ENCODE results near the gene TNFRSF1A. TPM values are rescaled to one million over a fixed set of nuclear protein-coding genes. Genes with fewer than 3 reads are reported as not detected.

The TNFRSF1A gene
- total and polyA plus RNA-seq, 9 of the 15 experiments (the other 6 are each of a cell fraction or from before 2014, with no cell fraction given), result 0.76 to 43.5 (median 30.0) TPM

GRCh38 chr12:6383572-6384498 is 42.0 kb upstream of the TNFRSF1A start, which contains the start of gene LTBR (continued):
- TF ChIP-seq HDAC8 (tag; IDR thresholded peaks at IDR 0.05) (0 out of 2 replicates have a peak, but pooled peaks have one; percentile 20), ERF (CRISPR knock-in tag; IDR thresholded peaks at IDR 0.05) (no peak), HINFP (tag; conservative IDR thresholded peaks at IDR 0.05; ENCODE audit: low read depth) (no peak), FOXP1 (CRISPR knock-in tag; IDR thresholded peaks at IDR 0.05) (peak; percentile 85), CEBPB (tag; IDR thresholded peaks at IDR 0.05) (peak; percentile 98), ETS2 (tag; IDR thresholded peaks at IDR 0.05; ENCODE audit: borderline replicate concordance, poor library complexity, severe bottlenecking) (no peak), ZSCAN32 (CRISPR knock-in tag; IDR thresholded peaks at IDR 0.05) (no peak), MIER1 (IDR thresholded peaks at IDR 0.05; ENCODE audit: low read depth) (no peak), MTA3 (IDR thresholded peaks at IDR 0.05; ENCODE audit: borderline replicate concordance) (peak; percentile 72; the same call in 1 of the 2 replicates), TOE1 (IDR thresholded peaks at IDR 0.05; ENCODE audit: borderline replicate concordance) (peak; percentile 76; the same call in 1 of the 2 replicates), TOE1 (CRISPR knock-in tag; IDR thresholded peaks at IDR 0.05; ENCODE audit: borderline replicate concordance, low read depth) (no peak), ZMIZ1 (IDR thresholded peaks at IDR 0.05; ENCODE audit: low read depth in 2 of 2, low read length in 2 of 2) (no peak), MEF2A (IDR thresholded peaks at IDR 0.05; ENCODE audit: control insufficient read depth, low read depth, low read length) (no peak), ZNF583 (CRISPR knock-in tag; IDR thresholded peaks at IDR 0.05) (no peak), ZNF140 (CRISPR knock-in tag; IDR thresholded peaks at IDR 0.05) (no peak), EWSR1 (IDR thresholded peaks at IDR 0.05; ENCODE audit: borderline replicate concordance, low read depth, partially characterized antibody) (no peak), ZNF354B (CRISPR knock-in tag; IDR thresholded peaks at IDR 0.05) (no peak), CXXC5 (CRISPR knock-in tag; IDR thresholded peaks at IDR 0.05) (peak; percentile 87), ZNF707 (CRISPR knock-in tag; conservative IDR thresholded peaks at IDR 0.05) (no peak)
- TF ChIP-seq, protein P1, sequence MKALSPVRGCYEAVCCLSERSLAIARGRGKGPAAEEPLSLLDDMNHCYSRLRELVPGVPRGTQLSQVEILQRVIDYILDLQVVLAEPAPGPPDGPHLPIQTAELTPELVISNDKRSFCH (CRISPR knock-in tag; IDR thresholded peaks at IDR 0.05), result no peak
- TF ChIP-seq, protein P1 (tag; IDR thresholded peaks at IDR 0.05), result no peak

All from K562 (cell line).